HG02610 (cell line): Measurements from ENCODE around the gene KCNIP4.

Experiments
- ATAC-seq: cut with Tn5 transposase; IDR thresholded peaks from one replicate; pipeline ENCODE4 v1.9.1; 2021; ENCODE audit warnings: mild to moderate bottlenecking, moderate library complexity; ENCODE audit not compliant: unreplicated experiment

The KCNIP4 gene

GRCh38 chr4:21699446-21699845, 249.1 kb downstream of the KCNIP4 start:
- ATAC-seq, result no peak

DNA sequence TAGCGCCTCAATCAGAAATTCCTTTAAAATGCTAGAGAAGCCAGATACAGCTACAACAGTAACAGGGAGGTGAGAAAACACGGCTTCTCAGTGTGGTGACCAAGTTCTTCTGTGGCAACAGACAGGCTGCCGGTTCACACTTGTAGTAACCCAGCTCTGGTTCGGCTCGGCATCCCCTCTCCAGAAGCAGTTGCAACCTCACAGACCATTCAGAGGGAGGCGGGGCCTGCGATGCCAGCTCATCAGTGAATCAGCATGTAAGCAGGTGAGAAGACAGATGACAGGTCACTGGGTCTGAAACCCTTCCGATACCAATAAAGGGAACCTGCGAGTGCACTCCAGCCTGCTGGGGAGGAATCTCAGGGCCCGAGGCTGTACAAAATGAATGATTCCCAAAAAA, 251.0 kb downstream of the KCNIP4 start:
- no peak for ATAC-seq

- ATAC-seq, result no peak
Observed at GRCh38 chr4:21695141-21695540, 253.4 kb downstream of the KCNIP4 start.

- ATAC-seq, result no peak
Observed at GRCh38 chr4:21692241-21692640, 256.3 kb downstream of the KCNIP4 start.

GRCh38 chr4:21688596-21689265, 259.8 kb downstream of the KCNIP4 start:
- no peak for ATAC-seq

GRCh38 chr4:21685911-21686310, 262.7 kb downstream of the KCNIP4 start:
- no peak for ATAC-seq

DNA sequence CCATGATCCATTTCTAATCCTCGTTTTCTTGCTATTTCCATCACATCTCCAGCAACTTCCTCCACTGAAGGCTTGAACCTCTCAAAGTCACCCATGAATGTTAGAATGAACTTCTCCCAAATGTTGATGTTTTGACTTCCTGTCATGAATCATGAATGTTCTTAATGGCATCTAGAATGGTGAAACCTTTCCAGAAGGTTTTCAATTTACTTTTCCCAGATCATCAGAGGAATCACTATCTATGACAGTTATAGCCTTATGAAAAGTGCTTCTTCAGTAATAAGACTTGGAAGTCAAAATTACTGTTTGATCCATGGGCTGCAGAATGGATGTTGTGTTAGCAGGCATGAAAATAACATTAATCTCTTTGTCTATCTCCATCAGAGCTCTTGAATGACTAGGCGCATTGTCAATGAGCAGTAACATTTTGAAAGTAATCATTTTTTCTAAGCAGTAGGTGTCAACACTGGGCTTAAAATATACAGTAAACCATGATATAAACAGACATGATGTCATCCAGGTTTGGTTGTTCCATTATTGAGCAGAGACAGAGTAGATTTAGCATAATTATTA, 268.2 kb downstream of the KCNIP4 start:
- no peak for ATAC-seq

GRCh38 chr4:21678711-21679110, 269.9 kb downstream of the KCNIP4 start:
- no peak for ATAC-seq

DNA sequence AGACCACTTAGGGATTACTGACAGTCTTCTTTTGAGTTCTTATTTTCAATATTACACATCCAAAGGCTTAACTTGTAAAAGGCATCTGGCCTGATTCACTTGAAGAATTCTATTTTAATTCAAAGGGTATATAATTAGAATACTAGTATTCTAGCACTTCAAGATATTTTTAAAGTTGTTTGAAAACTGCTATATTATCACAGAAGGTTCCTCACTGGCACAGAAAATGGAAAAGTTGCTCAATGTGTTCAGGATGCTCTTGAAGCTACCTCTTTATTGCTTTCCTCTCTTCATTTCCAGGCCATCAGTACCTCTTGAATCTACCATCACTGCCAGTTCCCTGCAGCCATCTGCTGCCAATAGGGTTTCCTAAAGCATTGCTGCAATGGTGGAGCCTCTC, 271.4 kb downstream of the KCNIP4 start:
- no peak for ATAC-seq

DNA sequence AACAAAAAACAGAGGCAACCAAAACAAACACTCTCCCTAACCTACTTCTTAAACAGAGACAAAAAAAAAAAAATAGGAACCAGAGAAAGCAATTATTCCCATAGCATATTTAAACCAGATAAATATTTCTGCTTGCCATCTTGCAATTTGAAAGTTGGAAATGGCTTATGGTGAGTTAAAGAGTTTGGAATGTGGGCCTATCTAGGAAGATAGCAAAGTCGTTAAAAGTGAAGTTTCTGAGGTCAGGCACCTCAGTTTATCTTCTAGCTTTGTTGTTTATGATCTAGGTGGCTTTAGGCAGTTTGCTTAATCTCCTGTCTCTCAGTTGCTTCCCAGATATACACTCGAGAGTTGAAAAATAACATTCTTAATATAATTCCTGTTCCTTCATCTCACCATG, 284.2 kb downstream of the KCNIP4 start:
- ATAC-seq, result no peak

DNA sequence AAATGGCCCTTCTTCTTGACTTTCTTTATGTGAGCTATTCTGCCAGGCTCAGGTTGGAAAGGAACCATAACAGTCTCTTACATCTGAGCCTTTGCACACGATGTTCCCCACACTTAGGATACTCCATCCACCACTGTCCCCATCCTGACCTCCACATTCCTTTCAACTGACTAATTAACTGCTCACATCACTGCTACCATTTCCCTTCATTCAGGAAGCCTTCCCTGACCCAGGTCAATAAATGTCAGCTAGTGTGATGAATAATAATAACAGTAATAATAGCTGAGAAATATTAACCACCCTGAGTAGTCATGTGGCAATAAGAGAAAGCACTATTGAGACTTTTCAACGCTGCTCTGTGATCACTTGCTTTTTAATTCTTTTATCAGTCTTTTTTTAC, 291.7 kb downstream of the KCNIP4 start:
- ATAC-seq, result no peak

GRCh38 chr4:21655031-21655430, 293.5 kb downstream of the KCNIP4 start:
- ATAC-seq, result no peak

- no peak for ATAC-seq
Observed at GRCh38 chr4:21652508-21653231, 295.9 kb downstream of the KCNIP4 start.

GRCh38 chr4:21649391-21650090, 299.0 kb downstream of the KCNIP4 start:
- ATAC-seq, result no peak

- no peak for ATAC-seq
Observed at GRCh38 chr4:21645776-21646175, 302.8 kb downstream of the KCNIP4 start.

DNA sequence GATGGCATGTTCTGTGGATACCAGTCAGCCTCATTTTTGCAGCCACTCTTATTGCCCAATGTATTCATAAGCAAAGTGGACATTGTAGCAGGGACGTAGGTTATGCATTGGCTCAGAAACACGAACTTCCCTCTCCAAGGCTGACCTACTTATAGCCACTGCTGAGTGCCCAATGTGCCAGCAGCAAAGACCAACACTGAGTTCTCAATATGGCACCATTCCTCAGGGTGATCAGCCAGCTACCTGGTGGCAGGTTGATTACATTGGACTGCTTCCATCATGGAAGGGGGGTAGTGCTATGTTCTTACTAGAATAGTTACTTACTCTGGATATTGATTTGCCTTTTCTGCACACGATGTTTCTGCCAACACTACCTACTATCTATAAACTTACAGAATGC, 306.9 kb downstream of the KCNIP4 start:
- no peak for ATAC-seq

GRCh38 chr4:21638171-21638725, 310.3 kb downstream of the KCNIP4 start:
- ATAC-seq, result no peak

- no peak for ATAC-seq
Observed at GRCh38 chr4:21628916-21629610, 319.5 kb downstream of the KCNIP4 start.

DNA sequence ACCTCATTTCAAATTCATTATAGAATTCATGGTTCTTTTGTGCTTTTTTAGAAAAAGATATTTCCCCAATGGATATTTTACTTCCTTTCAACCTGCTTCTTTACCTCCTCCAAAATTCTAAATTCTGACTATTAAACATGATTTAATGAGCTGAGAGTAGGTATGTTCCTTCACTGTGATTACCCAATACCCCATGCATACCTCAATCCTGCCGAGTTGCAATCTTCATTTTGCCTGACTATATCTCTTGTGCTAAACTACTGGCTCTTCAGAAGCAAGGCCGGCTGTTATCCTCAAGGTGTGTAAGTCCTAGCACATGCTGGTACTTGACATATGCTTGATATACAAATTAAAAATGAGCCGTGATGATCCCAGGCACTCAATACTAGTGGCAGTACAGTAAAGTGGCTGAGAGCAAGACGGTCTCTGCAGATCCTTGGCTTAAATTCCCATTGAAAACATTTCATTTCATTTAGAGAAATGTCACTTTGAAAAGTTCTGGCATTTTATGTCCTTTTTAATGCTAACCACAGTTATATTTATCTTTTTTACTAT, 320.4 kb downstream of the KCNIP4 start:
- no peak for ATAC-seq

DNA sequence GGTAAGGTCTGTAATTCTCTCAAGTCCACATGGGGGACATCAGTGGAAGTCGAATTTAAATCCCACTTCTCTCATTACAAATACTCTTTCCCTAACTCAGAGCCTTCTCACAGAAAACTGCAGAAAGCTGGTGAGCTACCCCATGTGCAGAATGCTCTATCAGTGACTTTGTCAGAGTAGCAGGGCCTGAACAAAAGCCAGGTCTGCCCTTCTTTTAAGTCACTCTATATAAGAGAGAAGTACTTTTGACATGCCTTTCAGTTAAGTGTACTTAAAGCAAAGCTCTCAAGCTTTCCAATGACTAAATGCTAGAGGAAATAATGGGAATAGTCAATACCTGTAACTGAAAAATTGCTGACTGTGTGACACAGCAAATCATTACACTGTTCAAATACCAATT, 323.1 kb downstream of the KCNIP4 start:
- ATAC-seq, result no peak
